GM19193 (cell line): ENCODE data around the gene TMC8.
A peak's percentile ranks its signal among the peaks of the same experiment; 100 is the strongest.

Experiments used
- POLR2A ChIP-seq: IDR thresholded peaks from 4 replicates; pipeline ENCODE4 v1.6.1; 2011; ENCODE audit not compliant: insufficient read depth, insufficient read length; ENCODE audit errors: extremely low read depth

TMC8 gene

GRCh38 chr17:78125976-78126894, 4.3 kb upstream of the TMC8 start:
- TF ChIP-seq POLR2A = peak; percentile 30

GRCh38 chr17:78126895-78127238, 3.7 kb upstream of the TMC8 start:
- TF ChIP-seq POLR2A = no peak

- TF ChIP-seq POLR2A = peak; percentile 59
Measured at GRCh38 chr17:78127239-78127887, 3.2 kb upstream of the TMC8 start.

GRCh38 chr17:78127888-78128550, 2.6 kb upstream of the TMC8 start:
- no peak for TF ChIP-seq POLR2A

- peak; percentile 65 for TF ChIP-seq POLR2A
Measured at GRCh38 chr17:78128551-78129350, 1.8 kb upstream of the TMC8 start, which contains the start of gene TMC6. TSS of gene TMC6 (minus strand) at chr17:78128755. CDS start at chr17:78126832, 1,923 bp downstream.

- TF ChIP-seq POLR2A = peak; percentile 19
Measured at GRCh38 chr17:78129351-78130089, 1.1 kb upstream of the TMC8 start.

GRCh38 chr17:78130090-78130436, 508 bp upstream of the TMC8 start:
- TF ChIP-seq POLR2A = no peak

- peak; percentile 10 for TF ChIP-seq POLR2A
Measured at GRCh38 chr17:78131172-78132083, 857 bp downstream of the TMC8 start.

- peak; percentile 68 for TF ChIP-seq POLR2A
Measured at GRCh38 chr17:78132084-78132676, 1.6 kb downstream of the TMC8 start.

- TF ChIP-seq POLR2A = no peak
Measured at GRCh38 chr17:78132767-78133178, 2.2 kb downstream of the TMC8 start.

- TF ChIP-seq POLR2A = no peak
Measured at GRCh38 chr17:78133179-78133951, 2.8 kb downstream of the TMC8 start.

GRCh38 chr17:78133971-78134898, 3.7 kb downstream of the TMC8 start:
- peak; percentile 59 for TF ChIP-seq POLR2A
